Amniotic epithelial cell (primary cell): Measurements from ENCODE around the gene TPRG1L.
"Not testable (repeated sequence)": the region's sequence is repeated elsewhere in the genome, so short reads cannot be mapped to it uniquely, and the experiment has no call there.

Experiments used
- DNase-seq: peaks from one replicate; pipeline ENCODE4 v3.0.0-alpha.2; 2010; ENCODE audit warnings: low read depth

The TPRG1L gene

DNA sequence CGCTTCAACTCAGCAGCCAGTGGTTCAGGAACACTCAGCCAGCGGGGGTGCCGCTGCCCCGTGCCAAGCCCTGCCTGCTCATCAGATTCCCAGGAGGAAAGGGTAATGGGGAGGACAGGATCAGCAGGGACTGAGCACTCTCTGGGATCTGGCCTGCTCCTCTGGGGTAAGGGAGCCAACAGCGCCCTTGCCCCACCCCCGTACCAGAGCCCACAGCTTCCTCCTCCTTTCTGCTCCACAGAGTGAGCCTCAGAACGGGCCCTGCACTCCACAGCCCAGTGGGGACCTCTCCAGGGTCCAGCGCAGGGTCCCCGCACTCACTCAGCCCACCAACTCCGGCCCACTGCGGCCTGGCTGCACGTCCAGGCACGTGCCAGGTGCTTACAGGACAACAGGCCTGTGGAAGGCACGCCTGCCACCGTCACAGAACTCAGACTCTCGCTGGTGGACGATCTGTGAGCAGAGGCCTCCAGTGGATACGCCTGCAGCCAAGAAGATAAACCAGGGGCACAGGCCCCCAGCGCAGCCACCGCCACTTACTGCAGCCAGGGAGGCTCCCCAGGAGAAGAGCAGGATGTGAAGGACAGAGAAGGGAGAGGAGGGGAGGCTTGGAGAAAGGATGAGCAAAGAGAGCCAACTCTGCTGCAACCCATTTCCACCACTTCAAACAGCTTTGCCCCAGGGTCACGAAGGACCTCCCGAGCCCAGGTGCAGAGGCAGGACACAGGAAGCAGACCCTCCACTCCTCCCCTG, 15.6 kb upstream of the TPRG1L start:
- DNase-seq: no peak

DNA sequence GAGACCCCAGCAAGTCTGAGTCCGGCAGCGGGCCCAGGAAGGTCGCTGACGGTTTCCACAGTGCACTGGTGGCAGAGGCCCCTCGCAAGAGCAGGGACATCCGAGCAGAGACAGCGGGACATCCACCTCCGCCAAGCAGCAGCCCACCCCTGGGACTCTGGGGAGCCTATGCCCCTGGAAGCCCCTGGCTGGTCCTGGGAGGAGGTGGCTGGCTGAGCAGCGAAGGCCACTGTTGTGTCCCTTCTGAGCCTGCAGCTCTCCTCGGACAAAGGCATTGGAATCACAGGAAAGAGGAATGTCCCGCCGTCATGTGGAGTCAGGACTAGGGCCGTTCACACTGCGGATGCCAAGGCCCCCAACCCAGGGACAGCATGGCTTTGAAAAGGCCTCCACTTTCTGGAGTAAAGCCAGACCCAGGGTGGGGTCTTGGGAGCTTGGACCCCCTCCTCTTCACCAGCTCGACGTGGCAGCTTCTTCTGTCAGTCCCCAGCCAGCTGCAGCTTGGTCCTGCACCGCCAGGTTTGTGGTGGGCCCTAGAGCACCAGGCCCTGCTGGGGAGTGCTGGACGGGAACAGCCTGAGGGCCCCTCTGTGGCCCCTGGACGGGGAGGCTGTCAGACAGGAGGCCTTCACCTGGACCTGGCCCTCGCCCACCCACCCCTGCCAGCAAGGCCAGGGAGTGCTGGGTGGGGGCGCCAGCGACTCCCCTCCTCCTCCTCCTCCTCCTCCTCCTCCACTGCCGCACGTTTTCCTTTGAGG, 14.9 kb upstream of the TPRG1L start:
- DNase-seq: no peak

DNA sequence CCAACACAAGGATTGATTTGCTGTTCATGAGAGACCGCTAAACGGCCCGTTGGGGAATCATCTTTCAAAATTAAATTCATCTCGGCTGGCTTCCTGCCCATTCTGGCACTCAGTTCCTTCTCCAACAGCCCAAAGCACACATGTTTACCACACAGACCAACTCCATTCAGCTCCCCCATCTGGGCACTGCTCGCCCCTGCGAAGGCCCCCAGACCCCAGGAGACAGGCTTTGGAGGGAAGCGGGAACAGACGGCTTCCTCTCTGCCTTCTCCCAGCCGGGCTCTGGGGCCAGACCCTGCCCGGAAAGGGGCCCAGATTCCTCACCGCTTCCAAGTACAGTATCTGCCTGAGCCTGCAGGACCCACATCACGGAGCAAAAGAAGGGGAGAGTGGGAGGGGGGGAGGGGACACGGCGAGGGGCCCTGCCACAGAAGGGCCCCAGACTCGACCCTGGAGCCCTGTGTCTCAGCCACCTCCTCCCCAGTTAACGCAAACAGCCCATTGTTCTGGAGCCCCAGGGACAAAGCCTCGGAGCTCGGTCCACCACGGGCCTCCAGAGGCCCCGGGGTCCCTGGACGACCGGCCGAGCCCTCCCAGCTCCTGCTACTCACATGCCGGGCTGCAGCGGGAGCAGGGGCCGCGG, 14.2 kb upstream of the TPRG1L start:
- no peak for DNase-seq

DNA sequence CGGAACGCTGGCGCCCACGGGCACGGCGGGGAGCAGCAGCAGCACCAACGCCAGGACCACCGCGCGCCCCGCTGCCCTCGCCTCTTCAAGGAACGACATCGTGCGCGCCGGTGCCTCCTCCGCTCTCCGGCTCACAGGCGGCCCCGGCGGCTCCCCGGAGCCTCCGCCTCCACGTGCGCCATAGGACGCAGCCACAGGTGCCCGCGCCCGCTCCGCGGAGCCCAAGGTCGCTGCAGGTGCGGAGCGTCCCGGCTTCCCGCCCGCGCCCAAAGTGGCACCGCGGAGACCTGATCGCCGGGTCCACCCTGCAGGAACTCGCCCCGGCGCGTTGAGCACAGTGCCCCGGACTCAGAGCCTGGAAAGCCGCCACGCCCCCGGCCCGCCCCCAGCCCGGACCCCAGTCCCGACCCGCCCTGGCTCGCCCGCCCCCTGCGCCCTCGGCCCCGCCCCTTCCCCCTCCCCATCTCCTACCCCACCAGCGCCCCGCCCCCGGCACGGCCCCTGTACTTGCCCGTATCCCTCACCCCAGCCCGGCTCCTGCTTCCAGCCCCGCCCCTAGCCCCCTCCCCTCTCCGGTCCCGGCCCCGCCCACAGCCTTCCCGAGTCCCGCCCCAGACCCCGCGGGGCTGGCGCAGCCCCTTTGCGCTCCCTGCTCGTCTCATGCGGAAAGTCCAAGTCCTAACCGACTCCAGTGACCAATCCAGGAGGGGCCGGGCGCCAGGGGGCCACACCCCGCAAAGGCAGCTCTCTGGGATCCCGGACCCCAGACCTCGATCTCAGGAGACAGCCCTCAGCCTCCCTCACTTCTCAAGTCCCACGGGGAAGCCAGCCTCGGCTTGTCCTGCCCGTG, 13.4 kb upstream of the TPRG1L start, which contains the start of gene MEGF6:
Gene MEGF6, minus strand, starts transcription at position 339 of the 850 bp plus-strand sequence. Its CDS starts 240 bp downstream, at position 99.
- DNase-seq: no peak

DNA sequence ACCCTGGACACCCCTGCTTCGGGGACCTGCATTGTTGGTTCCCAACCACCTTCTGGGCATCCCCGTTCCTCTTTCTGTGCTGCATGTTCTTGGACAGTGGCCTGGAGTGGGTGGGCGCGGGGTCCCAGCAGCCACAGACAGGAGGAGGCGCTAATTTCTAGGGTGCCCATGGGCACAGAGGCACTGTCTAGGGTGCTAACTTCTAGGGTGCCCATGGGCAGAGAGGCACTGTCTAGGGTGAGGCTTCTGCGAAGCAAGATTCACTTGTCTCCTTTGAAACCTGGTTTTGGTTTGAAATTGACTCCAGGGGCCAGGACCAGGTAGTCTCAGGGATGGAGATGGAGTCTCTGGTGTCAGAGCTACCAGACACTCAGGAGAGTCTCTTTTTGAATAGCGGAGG, 12.7 kb upstream of the TPRG1L start:
- DNase-seq: no peak

DNA sequence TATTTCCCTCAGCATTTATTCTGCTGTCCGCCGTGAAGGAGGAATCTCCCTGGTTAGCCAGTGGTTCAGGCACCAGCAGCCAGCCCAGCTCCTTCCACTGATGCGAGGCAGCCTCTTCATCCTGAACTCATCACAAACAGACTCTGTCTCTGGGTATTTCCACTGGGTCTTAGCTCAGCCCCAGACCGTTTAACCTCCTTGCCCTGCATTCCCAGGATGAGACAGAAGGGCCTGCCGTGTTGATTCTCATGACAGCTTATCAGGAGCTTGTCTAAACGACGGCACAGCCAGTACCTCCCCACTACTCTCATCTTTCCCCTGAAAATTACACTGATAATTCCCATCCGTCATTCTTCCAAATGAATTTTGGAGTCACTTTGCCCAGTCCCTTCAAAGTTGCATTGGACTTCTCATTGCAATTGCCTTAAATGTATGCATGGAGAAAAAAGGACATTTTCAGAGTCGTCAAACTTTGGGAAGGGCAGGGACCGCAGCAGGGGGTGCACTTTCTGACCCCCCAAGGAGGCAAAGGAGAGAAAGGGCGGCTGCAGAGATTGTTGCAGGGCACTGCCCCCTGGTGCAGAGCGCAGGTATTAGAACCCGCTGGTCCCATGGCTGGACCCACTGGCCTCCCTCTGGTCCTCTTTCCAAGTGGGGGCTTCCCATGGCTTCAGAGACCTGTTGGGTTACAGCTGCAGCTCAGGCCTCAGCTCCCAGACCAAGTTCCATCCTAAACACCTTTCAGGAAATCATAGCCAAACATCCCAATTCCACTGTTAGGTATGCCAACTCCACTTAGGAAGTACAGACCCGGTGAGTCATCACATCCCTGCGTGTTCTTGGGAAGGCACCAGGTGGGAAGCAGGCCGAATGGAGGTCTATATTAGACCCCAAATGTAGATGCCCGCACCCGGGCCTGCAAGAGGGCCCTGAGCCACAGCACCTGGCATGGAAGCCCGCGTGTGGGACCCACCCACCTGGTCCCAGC, 9.8 kb upstream of the TPRG1L start:
- peak; percentile 17 for DNase-seq

DNA sequence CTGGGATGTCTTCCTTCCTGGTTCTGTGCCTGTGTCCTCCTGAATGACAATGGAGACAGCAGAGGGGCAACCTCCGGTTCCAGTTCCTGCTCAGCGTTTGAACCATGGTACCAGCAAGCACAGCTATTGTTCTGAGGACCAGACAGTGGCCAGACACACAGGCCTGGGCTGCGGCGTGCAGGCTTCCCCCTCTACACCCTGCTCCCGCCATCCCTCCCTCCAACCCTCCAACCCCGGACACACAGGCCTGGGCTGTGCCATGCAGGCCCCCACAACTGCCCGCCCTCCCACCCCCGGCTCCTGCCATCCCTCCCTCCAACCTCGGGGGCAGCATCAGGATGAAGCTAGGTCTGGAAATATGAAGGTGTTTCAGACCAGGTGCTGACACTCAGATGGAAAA, 8.0 kb upstream of the TPRG1L start:
- DNase-seq: no peak

DNA sequence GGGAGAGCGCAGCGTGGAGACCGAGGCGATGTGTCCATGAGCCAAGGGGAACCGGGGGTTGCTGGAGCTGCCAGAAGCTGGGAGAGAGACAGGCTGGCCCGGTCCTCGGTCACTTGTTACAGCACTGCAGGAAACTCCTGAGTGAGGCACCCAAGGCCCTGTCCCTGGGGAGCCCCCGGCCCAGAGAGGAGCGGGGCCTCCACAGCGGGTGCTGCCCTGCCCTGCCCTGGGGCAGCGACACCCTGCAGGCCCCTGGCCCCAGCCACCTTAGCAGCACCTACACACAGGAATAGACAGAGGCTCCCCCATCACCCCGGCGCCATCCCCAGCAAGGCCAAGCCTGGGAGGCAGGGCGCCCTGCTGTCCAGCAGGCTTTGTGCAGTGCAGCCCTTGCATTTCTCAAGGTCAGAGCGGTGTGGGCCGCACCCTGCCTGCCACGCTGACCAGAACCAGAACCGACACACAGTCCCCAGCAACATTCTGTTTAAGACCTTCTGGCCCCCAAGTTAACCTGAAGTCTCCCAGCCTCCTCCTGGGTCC, 6.9 kb upstream of the TPRG1L start:
- no peak for DNase-seq

DNA sequence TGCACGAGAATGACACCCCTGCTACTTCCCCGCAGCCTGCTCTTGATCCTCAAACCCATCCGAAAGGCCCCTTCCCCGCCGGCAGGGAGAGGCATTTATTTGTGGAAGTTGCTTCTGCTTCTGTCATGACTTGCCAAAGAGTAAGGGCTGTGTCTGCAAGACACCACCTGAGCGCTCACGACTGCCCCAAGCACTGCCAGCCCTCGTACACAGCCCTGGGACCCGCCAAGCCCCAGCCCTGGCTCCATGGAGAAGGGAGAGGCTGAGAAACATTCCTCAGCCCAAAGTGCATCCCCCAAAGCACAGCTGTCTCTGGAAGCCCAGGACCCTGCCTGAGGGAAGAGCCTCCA, 6.3 kb upstream of the TPRG1L start:
- no peak for DNase-seq

DNA sequence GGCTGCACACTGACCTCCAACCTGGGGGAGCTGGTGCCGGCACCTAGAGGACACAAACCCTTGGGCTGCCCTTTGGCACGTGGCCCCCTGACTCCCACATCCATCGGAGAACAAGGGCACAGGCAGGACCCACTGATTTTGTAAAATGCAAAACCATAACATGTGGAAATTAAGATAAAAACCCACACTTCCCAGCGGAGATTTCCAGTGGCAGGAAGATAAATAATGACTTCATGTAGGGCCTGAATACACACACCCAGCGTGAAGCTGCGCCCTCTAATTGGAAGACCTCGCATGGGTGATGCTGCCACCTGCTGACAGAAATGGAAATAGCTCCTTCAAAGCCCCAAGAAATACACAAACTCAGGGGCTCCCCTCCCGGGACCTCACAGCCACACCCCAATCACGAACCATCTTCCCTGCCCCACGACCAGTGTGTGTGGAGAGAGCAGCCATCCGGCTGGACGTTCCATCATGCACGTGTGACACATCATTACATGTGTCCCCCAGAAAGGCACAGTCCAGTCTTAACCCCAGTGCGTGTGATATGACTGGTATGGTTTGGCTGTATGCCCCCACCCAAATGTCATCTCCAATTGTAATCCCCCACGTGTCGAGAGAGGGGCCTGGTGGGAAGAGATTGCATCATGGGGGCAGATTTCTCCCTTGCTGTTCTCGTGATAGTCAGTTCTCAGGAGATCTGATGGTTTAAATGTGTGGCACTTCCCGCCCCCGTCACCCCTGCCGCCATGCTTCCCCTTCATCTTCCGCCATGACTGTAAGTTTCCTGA, 5.7 kb upstream of the TPRG1L start:
- peak; percentile 78 for DNase-seq

DNA sequence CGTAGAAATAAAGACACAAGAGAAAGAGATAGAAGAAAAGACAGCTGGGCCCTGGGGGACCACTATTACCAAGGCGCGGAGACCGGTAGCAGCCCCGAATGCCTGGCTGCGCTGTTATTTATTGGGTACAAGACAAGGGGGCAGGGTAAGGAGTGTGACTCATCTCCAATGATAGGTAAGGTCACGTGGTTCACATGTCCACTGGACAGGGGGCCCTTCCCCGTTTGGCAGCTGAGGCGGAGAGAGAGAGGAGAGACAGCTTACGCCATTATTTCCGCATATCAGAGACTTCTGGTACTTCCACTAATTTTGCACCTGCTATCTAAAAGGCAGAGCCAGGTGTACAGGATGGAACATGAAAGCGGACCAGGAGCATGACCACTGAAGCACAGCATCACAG, 4.1 kb upstream of the TPRG1L start:
- DNase-seq: no peak

DNA sequence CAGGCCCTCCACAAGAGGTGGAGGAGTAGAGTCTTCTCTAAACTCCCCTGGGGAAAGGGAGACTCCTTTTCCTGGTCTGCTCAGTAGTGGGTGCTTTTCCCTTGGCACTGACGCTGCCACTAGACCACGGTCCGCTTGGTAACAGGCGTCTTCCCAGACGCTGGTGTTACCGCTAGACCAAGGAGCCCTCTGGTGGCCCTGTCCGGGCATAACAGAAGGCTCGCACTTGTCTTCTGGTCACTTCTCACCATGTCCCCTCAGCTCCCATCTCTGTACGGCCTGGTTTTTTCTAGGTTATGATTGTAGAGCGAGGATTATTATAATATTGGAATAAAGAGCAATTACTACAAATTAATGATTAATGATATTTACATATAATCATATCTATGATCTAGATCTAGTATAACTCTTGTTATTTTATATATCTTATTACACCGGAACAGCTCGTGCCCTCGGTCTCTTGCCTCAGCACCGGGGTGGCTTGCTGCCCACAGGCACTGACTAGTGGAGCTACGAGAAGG, 3.6 kb upstream of the TPRG1L start:
- not testable (repeated sequence) for DNase-seq

DNA sequence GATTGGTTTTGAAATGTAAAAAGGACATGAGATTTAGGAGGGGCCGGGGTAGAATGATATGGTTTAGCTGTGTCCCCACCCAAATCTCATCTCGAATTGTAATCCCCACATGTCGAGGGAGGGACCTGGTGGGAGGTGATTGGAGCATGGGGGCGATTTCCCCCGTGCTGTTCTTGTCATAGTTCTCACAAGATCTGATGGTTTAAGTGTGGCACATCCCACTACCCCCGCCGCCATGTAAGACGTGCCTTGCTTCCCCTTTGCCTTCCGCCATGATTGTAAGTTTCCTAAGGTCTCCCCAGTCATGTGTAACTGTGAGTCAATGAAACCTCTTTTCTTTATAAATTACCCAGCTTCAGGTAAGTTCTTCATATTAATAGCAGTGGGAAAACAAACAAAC, 2.7 kb upstream of the TPRG1L start:
- not testable (repeated sequence) for DNase-seq

DNA sequence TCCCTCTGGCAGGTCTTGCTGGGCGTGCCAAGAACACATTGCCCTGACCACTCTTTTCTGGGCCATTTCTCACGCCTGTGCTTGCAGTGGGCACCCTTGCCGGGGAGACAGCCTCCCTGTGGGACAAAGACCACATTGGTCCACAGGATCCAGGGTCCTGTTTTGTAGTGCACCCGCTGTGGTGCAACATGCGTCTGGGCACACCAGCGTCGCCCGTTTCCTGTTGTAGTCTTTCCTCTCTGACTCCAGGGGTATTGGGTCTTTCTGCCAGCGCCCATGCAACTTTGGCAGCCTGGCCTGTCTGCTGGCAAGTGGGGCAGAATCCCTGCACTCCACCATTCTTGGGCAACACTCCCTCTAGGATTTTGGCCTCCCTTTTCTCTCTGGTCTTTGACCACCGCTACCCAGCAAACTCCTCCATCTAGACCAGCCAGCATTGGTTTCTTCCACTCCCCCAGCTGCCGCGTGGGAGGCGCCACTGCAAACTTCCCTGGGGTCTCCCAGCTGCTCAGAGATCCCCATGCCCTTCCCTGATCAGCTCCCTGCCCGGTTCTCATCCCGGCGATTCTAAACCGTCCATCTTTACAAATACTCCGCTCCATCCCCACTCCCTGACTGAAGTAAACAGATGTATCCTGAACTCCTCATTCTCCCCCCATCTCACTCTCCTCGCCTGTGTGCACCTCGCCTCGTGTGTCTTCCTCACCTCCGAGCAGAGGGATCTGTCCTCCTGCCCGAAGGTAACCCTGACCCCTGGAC, 1.2 kb upstream of the TPRG1L start:
- DNase-seq: no peak

DNA sequence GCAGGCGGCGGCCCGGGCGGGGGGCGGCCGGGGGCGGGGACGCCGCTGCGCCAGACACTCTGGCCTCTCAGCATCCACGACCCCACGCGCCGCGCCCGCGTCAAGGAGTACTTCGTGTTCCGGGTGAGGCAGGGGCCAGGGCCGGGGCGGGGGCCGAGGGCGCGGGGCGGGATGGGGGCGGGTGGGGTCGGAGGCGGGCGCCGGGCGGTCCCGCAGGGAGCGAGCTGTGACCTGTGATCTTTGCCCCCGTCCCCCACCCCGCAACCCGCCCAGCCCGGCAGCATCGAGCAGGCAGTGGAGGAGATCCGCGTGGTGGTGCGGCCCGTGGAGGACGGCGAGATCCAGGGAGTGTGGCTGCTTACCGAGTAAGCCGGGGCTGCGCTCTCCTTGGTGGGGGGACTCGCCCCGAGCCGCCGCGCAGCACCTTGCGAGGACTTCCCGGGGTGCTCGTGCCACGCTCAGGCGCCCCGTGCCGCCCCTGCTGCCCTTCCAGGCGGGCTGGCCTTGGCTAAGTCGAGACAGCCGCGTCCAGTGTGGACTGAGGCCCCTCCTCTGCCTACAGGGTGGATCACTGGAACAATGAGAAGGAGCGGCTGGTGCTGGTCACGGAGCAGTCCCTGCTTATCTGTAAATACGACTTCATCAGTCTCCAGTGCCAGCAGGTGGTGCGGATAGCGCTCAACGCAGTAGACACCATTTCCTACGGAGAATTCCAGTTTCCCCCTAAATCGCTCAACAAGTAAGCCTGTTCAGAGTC, 514 bp downstream of the TPRG1L start:
- DNase-seq: peak; percentile 49

DNA sequence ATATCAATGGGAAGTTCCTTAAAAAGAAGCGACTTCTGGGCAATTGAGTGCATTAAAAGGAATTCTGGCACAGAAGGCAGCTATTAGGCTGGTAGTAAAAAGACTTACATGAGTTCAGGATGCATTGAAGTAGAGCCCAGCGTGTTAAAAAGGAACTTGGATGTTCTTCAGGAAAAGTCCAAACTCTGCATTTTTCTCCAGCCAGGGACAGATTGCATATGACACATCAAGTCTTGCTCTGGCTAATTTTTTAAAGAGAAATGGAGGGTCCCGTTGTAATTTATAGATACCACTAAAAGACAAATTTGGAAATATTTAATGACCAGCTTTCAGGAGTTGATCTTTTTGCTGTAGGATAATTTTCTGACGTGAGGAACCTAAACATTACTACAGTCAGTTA, 1.2 kb downstream of the TPRG1L start:
- no peak for DNase-seq

DNA sequence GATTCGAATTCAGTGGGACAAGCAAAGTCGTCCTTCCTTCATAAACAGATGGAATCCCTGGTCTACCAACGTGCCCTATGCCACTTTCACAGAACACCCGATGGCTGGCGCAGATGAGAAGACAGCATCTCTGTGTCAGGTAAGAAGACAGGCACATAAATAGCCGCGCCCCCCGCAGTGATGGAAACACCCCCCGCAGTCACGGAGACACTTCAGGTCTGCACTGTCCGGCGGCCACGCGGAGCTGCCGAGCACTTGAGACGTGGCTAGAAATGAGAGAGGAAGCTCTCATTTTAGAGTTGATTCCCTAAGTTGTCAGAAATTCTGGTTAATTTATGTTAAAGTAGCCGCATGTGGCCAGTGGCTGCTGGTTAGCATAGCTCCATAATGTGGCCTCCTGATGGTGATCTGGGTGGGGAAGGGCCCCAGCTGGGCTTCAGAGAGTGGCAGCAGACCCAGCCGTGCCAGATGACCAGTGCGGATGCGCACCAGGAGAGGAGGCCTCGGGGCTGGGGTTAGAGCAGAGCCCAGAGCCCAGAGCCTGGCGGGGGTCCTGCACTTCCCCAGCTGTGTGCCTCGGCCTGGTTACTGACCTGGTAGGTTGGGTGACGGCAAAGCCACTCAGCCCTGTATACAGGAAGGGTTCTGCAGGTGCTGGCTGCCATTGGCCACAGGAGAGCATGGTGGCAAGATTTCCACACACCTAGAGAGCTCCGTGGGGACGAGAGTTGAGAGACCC, 2.9 kb downstream of the TPRG1L start:
- DNase-seq: no peak
